OCI-LY1 (cell line): ENCODE data around the gene TAF4.
A peak's percentile ranks its signal among the peaks of the same experiment; 100 is the strongest.

Experiments
- H2AFZ ChIP-seq: fragments of 200-600 bp; sonication (generic), shearing (Covaris generic); 2 replicates; pipeline ENCODE4 v1.6.0; 2014; ENCODE audit warnings: antibody characterized with exemption, mild to moderate bottlenecking, low read length
- H3F3A ChIP-seq: fragments of 200-600 bp; sonication (generic), shearing (Covaris generic); 2 replicates; pipeline ENCODE4 v1.6.0; 2014; ENCODE audit warnings: mild to moderate bottlenecking, antibody characterized with exemption, low read length, moderate library complexity; ENCODE audit not compliant: insufficient read depth
- H3K27ac ChIP-seq: fragments of 200-600 bp; sonication (generic); 2 replicates; pipeline ENCODE4 v1.5.1; 2014; ENCODE audit warnings: low read length, mixed run types, mild to moderate bottlenecking, low read depth; ENCODE audit not compliant: poor library complexity, severe bottlenecking
- H3K27me3 ChIP-seq: fragments of 200-600 bp; sonication (generic); 2 replicates; pipeline ENCODE4 v1.6.0; 2014; ENCODE audit warnings: antibody characterized with exemption, mild to moderate bottlenecking, low read length, moderate library complexity; ENCODE audit not compliant: insufficient read depth
- H3K36me3 ChIP-seq: fragments of 200-600 bp; sonication (generic); 2 replicates; pipeline ENCODE4 v1.6.1; 2014; ENCODE audit warnings: mild to moderate bottlenecking, antibody characterized with exemption, low read length, moderate library complexity, mixed read lengths; ENCODE audit not compliant: insufficient read depth
- H3K4me1 ChIP-seq: fragments of 200-600 bp; sonication (generic); 2 replicates; pipeline ENCODE4 v1.5.1; 2014; ENCODE audit warnings: mild to moderate bottlenecking, low read length, moderate library complexity; ENCODE audit not compliant: insufficient read depth, severe bottlenecking
- H3K4me2 ChIP-seq: fragments of 200-600 bp; sonication (generic), shearing (Covaris generic); 2 replicates; pipeline ENCODE4 v1.6.1; 2014; ENCODE audit warnings: low read length
- H3K4me3 ChIP-seq: fragments of 200-600 bp; sonication (generic); 2 replicates; pipeline ENCODE4 v1.5.1; 2014; ENCODE audit warnings: low read length, low read depth, mild to moderate bottlenecking, mixed read lengths; ENCODE audit not compliant: poor library complexity, severe bottlenecking
- H3K79me2 ChIP-seq: fragments of 200-600 bp; shearing (Covaris generic); 2 replicates; pipeline ENCODE4 v1.6.1; 2016; ENCODE audit warnings: mixed run types, low read length, mixed read lengths; ENCODE audit not compliant: insufficient read depth
- H3K9ac ChIP-seq: fragments of 200-600 bp; sonication (generic), shearing (Covaris generic); 2 replicates; pipeline ENCODE4 v1.6.1; 2014; ENCODE audit warnings: mild to moderate bottlenecking, low read length, mixed read lengths
- H3K9me2 ChIP-seq: fragments of 200-600 bp; sonication (generic), shearing (Covaris generic); 2 replicates; pipeline ENCODE4 v1.6.1; 2014; ENCODE audit warnings: low read depth, mild to moderate bottlenecking, low read length, mixed read lengths
- H3K9me3 ChIP-seq: fragments of 200-600 bp; shearing (Covaris generic); 2 replicates; pipeline ENCODE4 v1.6.1; 2014; ENCODE audit warnings: low read length, mixed read lengths
- H4K20me1 ChIP-seq: fragments of 200-600 bp; sonication (generic), shearing (Covaris generic); 2 replicates; pipeline ENCODE4 v1.6.0; 2016; ENCODE audit warnings: mild to moderate bottlenecking, low read length; ENCODE audit not compliant: insufficient read depth
- EZH2 ChIP-seq: fragments of 200-600 bp; sonication (generic), shearing (Covaris generic); IDR thresholded peaks from 2 replicates; pipeline ENCODE4 v1.8.0; 2017; ENCODE audit warnings: borderline replicate concordance, mixed run types, mild to moderate bottlenecking, antibody characterized with exemption, low read length, moderate library complexity, mixed read lengths
- TF ChIP-seq, protein P1 (sequence below): fragments of 200-600 bp; sonication (generic), shearing (Covaris generic); IDR thresholded peaks from 2 replicates; pipeline ENCODE4 v1.5.1; 2017; ENCODE audit warnings: mild to moderate bottlenecking, antibody characterized with exemption, low read length, moderate library complexity, mixed read lengths

The TAF4 gene

DNA sequence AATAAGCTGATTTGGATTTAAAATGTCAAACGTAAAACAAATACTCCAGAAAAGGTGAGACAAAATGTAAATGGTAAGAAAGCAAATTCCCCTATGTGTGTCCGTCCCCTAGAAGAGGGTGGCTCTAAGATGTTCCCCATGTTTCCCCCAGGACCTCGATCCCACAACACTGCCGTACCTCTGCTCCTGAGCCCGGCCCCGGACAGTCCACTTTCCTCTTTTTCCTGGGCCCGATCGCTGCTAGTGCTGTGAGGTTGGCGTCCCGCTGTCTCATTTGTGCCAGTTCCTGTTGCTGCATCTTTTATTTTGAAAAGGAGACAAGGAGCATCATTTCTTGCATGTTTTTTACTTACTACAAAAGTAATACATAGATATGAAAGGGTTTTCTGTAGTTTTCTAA is 68.3 kb downstream of the TAF4 start:
- H3K27me3 ChIP-seq, result no peaks in the 10 kb centered on the region
- no peak overlapping the region for H3K9ac ChIP-seq

DNA sequence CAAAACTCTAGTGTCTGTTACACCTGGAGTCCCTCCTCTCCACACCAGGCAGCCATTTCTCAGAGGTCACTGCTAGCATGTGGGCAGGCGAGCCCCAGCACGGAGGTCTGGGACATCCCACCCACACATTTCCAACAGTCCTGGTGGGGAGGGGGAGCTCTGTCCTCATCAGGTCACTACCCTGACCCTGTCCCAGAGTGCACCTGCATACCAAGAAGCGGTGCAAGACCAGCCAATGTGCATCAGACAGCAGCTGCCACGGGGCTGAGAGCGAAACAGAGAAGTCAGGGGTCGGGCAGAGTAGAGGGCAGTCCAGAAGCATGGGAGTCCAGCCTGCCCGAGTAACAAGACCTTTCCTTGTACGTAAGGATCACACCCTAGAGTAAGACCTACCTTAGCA is 71.1 kb downstream of the TAF4 start:
- Histone ChIP-seq H2AFZ (no peak overlapping the region), H3K27ac (no peak overlapping the region), H3K79me2 (no peaks in the 10 kb centered on the region), H3F3A (no peaks in the 10 kb centered on the region), H3K9me3 (peaks cover 8% of the 10 kb centered on the region), H3K36me3 (peaks cover 98% of the 10 kb centered on the region), H3K9ac (no peak overlapping the region), H3K9me2 (no peaks in the 10 kb centered on the region), H3K4me1 (peaks cover 13% of the 10 kb centered on the region), H3K4me2 (no peak overlapping the region), H3K4me3 (no peak overlapping the region), H4K20me1 (no peaks in the 10 kb centered on the region), H3K27me3 (no peaks in the 10 kb centered on the region)
- no peak for TF ChIP-seq EZH2
- TF ChIP-seq, protein P1, sequence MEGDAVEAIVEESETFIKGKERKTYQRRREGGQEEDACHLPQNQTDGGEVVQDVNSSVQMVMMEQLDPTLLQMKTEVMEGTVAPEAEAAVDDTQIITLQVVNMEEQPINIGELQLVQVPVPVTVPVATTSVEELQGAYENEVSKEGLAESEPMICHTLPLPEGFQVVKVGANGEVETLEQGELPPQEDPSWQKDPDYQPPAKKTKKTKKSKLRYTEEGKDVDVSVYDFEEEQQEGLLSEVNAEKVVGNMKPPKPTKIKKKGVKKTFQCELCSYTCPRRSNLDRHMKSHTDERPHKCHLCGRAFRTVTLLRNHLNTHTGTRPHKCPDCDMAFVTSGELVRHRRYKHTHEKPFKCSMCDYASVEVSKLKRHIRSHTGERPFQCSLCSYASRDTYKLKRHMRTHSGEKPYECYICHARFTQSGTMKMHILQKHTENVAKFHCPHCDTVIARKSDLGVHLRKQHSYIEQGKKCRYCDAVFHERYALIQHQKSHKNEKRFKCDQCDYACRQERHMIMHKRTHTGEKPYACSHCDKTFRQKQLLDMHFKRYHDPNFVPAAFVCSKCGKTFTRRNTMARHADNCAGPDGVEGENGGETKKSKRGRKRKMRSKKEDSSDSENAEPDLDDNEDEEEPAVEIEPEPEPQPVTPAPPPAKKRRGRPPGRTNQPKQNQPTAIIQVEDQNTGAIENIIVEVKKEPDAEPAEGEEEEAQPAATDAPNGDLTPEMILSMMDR, result no peak

More for the DNA sequence above, 68.3 kb downstream of the TAF4 start:
- Histone ChIP-seq H3K9me2 (no peaks in the 10 kb centered on the region), H3K4me2 (no peak overlapping the region), H3K79me2 (no peaks in the 10 kb centered on the region), H2AFZ (no peak overlapping the region), H3K27ac (no peak overlapping the region), H3K9me3 (0 out of 2 replicates have a peak, but pooled peaks cover 3% of the 10 kb centered on the region), H3K4me1 (peaks cover 13% of the 10 kb centered on the region), H3K4me3 (no peak overlapping the region), H3K36me3 (peaks cover 98% of the 10 kb centered on the region), H4K20me1 (no peaks in the 10 kb centered on the region), H3F3A (no peaks in the 10 kb centered on the region)
- no peak for TF ChIP-seq EZH2
- TF ChIP-seq, protein P1, result no peak

DNA sequence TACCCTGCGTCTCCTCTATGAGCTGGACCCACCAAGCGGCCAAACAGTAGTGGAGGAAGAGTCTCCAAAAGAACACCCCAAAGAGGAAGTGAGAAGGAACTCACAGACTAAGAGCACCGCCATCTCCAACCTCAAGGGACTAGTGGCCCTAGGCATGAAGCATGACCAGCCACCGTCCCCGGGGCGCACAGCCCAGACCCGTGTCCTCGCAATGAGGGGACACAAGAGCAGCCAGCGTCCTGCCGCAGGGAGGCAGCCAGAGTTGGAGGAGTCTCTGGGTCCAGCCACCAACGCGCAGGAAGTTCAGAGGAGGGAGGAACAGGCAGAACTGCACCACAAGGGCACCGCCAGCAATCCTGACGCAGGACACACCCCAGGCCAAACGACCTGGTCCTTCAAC is 72.6 kb downstream of the TAF4 start:
- Histone ChIP-seq H3K4me2 (no peak overlapping the region), H3K79me2 (no peaks in the 10 kb centered on the region), H3K27me3 (no peaks in the 10 kb centered on the region), H3F3A (no peaks in the 10 kb centered on the region), H3K27ac (peak overlapping the region; percentile 44), H3K36me3 (peaks cover 92% of the 10 kb centered on the region), H3K9me3 (peaks cover 8% of the 10 kb centered on the region), H3K9me2 (no peaks in the 10 kb centered on the region), H2AFZ (no peak overlapping the region), H3K9ac (no peak overlapping the region), H3K4me3 (no peak overlapping the region), H3K4me1 (peaks cover 6% of the 10 kb centered on the region), H4K20me1 (no peaks in the 10 kb centered on the region)
- TF ChIP-seq, protein P1, result no peak
- no peak for TF ChIP-seq EZH2
